ENCODE measurements around the gene TET1. TPM values are rescaled to one million over a fixed set of nuclear protein-coding genes. Genes with fewer than 3 reads are reported as not detected.

Gene TET1
- total and polyA plus RNA-seq, 2 of the 13 experiments (the other 11 are each of a cell fraction or from before 2014, with no cell fraction given) = 6.9 to 7.3 TPM

DNA sequence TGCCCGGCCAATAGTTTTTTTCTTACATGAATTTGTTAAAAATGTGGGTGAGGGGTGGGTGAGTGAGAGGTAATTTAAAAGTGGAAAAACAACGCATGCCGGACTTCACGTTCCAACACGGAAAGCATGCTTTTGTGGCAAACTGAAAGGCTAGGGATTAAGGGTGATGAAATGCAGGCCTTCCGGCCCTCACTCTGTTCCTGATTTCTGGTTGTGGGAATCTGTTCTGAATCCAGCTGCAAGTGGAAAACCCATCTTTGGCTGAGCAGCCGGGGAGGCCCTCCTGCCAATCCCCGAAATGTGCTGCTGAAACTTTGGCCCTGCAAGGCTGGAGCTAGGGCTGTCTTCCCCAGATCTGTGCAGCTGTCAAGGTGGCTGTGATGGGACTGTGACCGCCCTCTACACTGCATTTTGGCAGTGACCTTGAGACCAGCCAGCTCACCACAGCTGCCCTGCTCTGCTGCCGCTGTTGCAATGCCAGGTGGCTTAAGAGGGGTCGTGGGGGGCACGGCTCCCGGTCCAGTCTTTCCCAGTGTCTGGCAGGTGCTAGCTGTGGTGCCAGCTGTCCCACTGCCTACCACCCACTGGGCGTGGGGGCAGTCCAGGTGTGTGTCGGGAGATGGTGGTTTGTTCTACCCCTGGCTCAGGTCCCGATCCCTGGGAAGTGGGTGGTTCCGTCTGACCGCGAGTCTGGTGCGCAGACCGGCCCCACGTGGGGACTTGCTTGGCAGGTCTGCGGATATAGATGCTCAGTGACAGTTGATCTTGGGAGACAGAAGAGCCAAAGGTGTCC lies 39.0 kb downstream of the TET1 start (continued):
- TF ChIP-seq ADNP (CRISPR knock-in tag; IDR thresholded peaks at IDR 0.05) = no peak
- TF ChIP-seq FIP1L1 (IDR thresholded peaks at IDR 0.05; ENCODE audit: borderline replicate concordance, insufficient read depth, low read depth, low read length) = no peak
- TF ChIP-seq MED13 (CRISPR knock-in tag; IDR thresholded peaks at IDR 0.05) = no peak
- peak; percentile 77 for TF ChIP-seq PTBP1 (IDR thresholded peaks at IDR 0.05; ENCODE audit: low read depth, low read length, poor library complexity, severe bottlenecking)
- TF ChIP-seq MXD1 (CRISPR knock-in tag; IDR thresholded peaks at IDR 0.05) = peak; percentile 45; the same call in 1 of the 2 replicates
- peak; percentile 26; the same call in 1 of the 2 replicates for TF ChIP-seq HDAC1 (CRISPR knock-in tag; IDR thresholded peaks at IDR 0.05)
- TF ChIP-seq, protein P1, sequence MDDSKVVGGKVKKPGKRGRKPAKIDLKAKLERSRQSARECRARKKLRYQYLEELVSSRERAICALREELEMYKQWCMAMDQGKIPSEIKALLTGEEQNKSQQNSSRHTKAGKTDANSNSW (CRISPR knock-in tag; IDR thresholded peaks at IDR 0.05; ENCODE audit: borderline replicate concordance) = no peak
- TF ChIP-seq ERF (CRISPR knock-in tag; IDR thresholded peaks at IDR 0.05) = peak; percentile 6; the same call in 1 of the 2 replicates
- no peak for TF ChIP-seq FOXK1 (CRISPR knock-in tag; IDR thresholded peaks at IDR 0.05; ENCODE audit: borderline replicate concordance, low read depth)
- TF ChIP-seq, protein P2, sequence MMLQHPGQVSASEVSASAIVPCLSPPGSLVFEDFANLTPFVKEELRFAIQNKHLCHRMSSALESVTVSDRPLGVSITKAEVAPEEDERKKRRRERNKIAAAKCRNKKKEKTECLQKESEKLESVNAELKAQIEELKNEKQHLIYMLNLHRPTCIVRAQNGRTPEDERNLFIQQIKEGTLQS (CRISPR knock-in tag; IDR thresholded peaks at IDR 0.05) = no peak
- TF ChIP-seq ZNF792 (CRISPR knock-in tag; IDR thresholded peaks at IDR 0.05) = no peak
- TF ChIP-seq KDM5B (CRISPR knock-in tag; IDR thresholded peaks at IDR 0.05; ENCODE audit: borderline replicate concordance) = peak; percentile 78
- TF ChIP-seq ZNF432 (CRISPR knock-in tag; IDR thresholded peaks at IDR 0.05; ENCODE audit: borderline replicate concordance) = no peak
- no peak for TF ChIP-seq ZNF3 (CRISPR knock-in tag; IDR thresholded peaks at IDR 0.05)
- TF ChIP-seq PHF5A (CRISPR knock-in tag; IDR thresholded peaks at IDR 0.05; ENCODE audit: low read depth, unreplicated experiment) = no peak
- no peak for TF ChIP-seq ZNF782 (CRISPR knock-in tag; IDR thresholded peaks at IDR 0.05; ENCODE audit: borderline replicate concordance)
- TF ChIP-seq HIC2 (CRISPR knock-in tag; IDR thresholded peaks at IDR 0.05; ENCODE audit: low read depth) = peak; percentile 71; the same call in 1 of the 2 replicates
- no peak for TF ChIP-seq ZKSCAN5 (CRISPR knock-in tag; IDR thresholded peaks at IDR 0.05)
- TF ChIP-seq RBFOX2 (IDR thresholded peaks at IDR 0.05; ENCODE audit: low read depth, low read length) = peak; percentile 47; the same call in 1 of the 2 replicates
- no peak; the same call in 1 of the 2 replicates for TF ChIP-seq ZNF784 (CRISPR knock-in tag; IDR thresholded peaks at IDR 0.05; ENCODE audit: borderline replicate concordance)
- no peak for TF ChIP-seq MEIS1 (CRISPR knock-in tag; IDR thresholded peaks at IDR 0.05; ENCODE audit: borderline replicate concordance)
- TF ChIP-seq PHB2 (IDR thresholded peaks at IDR 0.05; ENCODE audit: partially characterized antibody) = no peak
- TF ChIP-seq CBX2 (IDR thresholded peaks at IDR 0.05; ENCODE audit: low read depth, low read length) = no peak
- TF ChIP-seq CBX2 (CRISPR knock-in tag; IDR thresholded peaks at IDR 0.05; ENCODE audit: low read depth) = no peak
- no peak for TF ChIP-seq ZIK1 (CRISPR knock-in tag; IDR thresholded peaks at IDR 0.05; ENCODE audit: borderline replicate concordance, low read depth)
- TF ChIP-seq ZSCAN9 (CRISPR knock-in tag; IDR thresholded peaks at IDR 0.05; ENCODE audit: borderline replicate concordance) = no peak
- no peak for TF ChIP-seq IRF2 (CRISPR knock-in tag; IDR thresholded peaks at IDR 0.05)
- TF ChIP-seq HOXA3 (CRISPR knock-in tag; IDR thresholded peaks at IDR 0.05) = peak; percentile 62
- TF ChIP-seq EHMT2 (IDR thresholded peaks at IDR 0.05; ENCODE audit: borderline replicate concordance, low read depth, low read length) = no peak

Measured in HepG2 (cell line).